Fibroblast of skin of back (primary cell): ENCODE data around the gene RCAN2.

Experiments used
- DNase-seq: peaks from one replicate; pipeline ENCODE4 v3.0.0-alpha.2; 2013

RCAN2 gene

GRCh38 chr6:46289898-46290297 is 201.4 kb downstream of the RCAN2 start:
- DNase-seq: no peak

- no peak for DNase-seq
These were observed 202.4 kb downstream of the RCAN2 start for GRCh38 chr6:46288835-46289234.

- DNase-seq: no peak
These were observed 203.6 kb downstream of the RCAN2 start for GRCh38 chr6:46287681-46288080.

- no peak for DNase-seq
These were observed 204.2 kb downstream of the RCAN2 start for GRCh38 chr6:46287043-46287442.

- DNase-seq: no peak
These were observed 206.8 kb downstream of the RCAN2 start for GRCh38 chr6:46284475-46284874.

- DNase-seq: no peak
These were observed 210.1 kb downstream of the RCAN2 start for GRCh38 chr6:46281110-46281509.

- DNase-seq: no peak
These were observed 211.4 kb downstream of the RCAN2 start for GRCh38 chr6:46279874-46280273.

- DNase-seq: no peak
These were observed 214.6 kb downstream of the RCAN2 start for GRCh38 chr6:46276576-46277142.

GRCh38 chr6:46274502-46274901 is 216.7 kb downstream of the RCAN2 start:
- no peak for DNase-seq

- DNase-seq: no peak
These were observed 217.3 kb downstream of the RCAN2 start for GRCh38 chr6:46273911-46274310.

GRCh38 chr6:46271728-46272127 is 219.5 kb downstream of the RCAN2 start:
- no peak for DNase-seq

- no peak for DNase-seq
These were observed 220.1 kb downstream of the RCAN2 start for GRCh38 chr6:46271107-46271506.

GRCh38 chr6:46270336-46270735 is 220.9 kb downstream of the RCAN2 start:
- DNase-seq: no peak

GRCh38 chr6:46269447-46270229 is 221.6 kb downstream of the RCAN2 start:
- DNase-seq: no peak

GRCh38 chr6:46267515-46267914 is 223.7 kb downstream of the RCAN2 start:
- no peak for DNase-seq

GRCh38 chr6:46265373-46265772 is 225.9 kb downstream of the RCAN2 start:
- DNase-seq: no peak

GRCh38 chr6:46263707-46264086 is 227.6 kb downstream of the RCAN2 start:
- peak; percentile 5 for DNase-seq

- no peak for DNase-seq
These were observed 228.1 kb downstream of the RCAN2 start for GRCh38 chr6:46262928-46263706.

GRCh38 chr6:46258249-46258648 is 233.0 kb downstream of the RCAN2 start:
- DNase-seq: no peak

GRCh38 chr6:46255528-46255927 is 235.7 kb downstream of the RCAN2 start:
- DNase-seq: no peak

- no peak for DNase-seq
These were observed 236.3 kb downstream of the RCAN2 start for GRCh38 chr6:46254946-46255345.

GRCh38 chr6:46254331-46254730 is 236.9 kb downstream of the RCAN2 start:
- no peak for DNase-seq

- DNase-seq: no peak
These were observed 239.5 kb downstream of the RCAN2 start for GRCh38 chr6:46251583-46252339.
